ENCODE measurements around the gene ALOX5. TPM values are rescaled to one million over a fixed set of nuclear protein-coding genes. Genes with fewer than 3 reads are reported as not detected.

ALOX5 gene
- total RNA-seq, 1 experiment from 2014 or later = 3.4 TPM

- DNase-seq (ENCODE audit: low spot score) = no peak
- no peaks in the 10 kb centered on the region for H3K36me3 Mint-ChIP-seq
- H3K27me3 Mint-ChIP-seq (ENCODE audit: low read depth) = no peaks in the 10 kb centered on the region
- no peak overlapping the region for H3K27ac Mint-ChIP-seq
- POLR2A ChIA-PET = no interaction called here
- no peaks in the 10 kb centered on the region for H3K4me1 Mint-ChIP-seq
- H3K9me3 Mint-ChIP-seq = no peaks in the 10 kb centered on the region
- no peak for TF ChIP-seq MYBL2 (CRISPR knock-in tag; IDR thresholded peaks at IDR 0.05)
- no peak for TF ChIP-seq ZNF425 (CRISPR knock-in tag; conservative IDR thresholded peaks at IDR 0.05)
- no peak for TF ChIP-seq ZNF232 (CRISPR knock-in tag; IDR thresholded peaks at IDR 0.05)
- no peak for TF ChIP-seq TP53 (CRISPR knock-in tag; IDR thresholded peaks at IDR 0.05)
- no peak for TF ChIP-seq ZNF423 (CRISPR knock-in tag; IDR thresholded peaks at IDR 0.05)
- no peak for TF ChIP-seq ZNF532 (CRISPR knock-in tag; IDR thresholded peaks at IDR 0.05; ENCODE audit: borderline replicate concordance)
- TF ChIP-seq ARID4B (CRISPR knock-in tag; IDR thresholded peaks at IDR 0.05; ENCODE audit: borderline replicate concordance) = no peak
- no peak for TF ChIP-seq NR2C2 (CRISPR knock-in tag; IDR thresholded peaks at IDR 0.05)
- no peak for TF ChIP-seq ZNF121 (CRISPR knock-in tag; IDR thresholded peaks at IDR 0.05)
- TF ChIP-seq ZNF263 (CRISPR knock-in tag; IDR thresholded peaks at IDR 0.05; ENCODE audit: low read depth) = no peak
- TF ChIP-seq ZNF416 (CRISPR knock-in tag; IDR thresholded peaks at IDR 0.05) = no peak
- TF ChIP-seq MLX (CRISPR knock-in tag; IDR thresholded peaks at IDR 0.05) = no peak
- CTCF ChIA-PET = no interaction called here
- H3K4me3 Mint-ChIP-seq = no peak overlapping the region
- ATAC-seq = no peak
These were observed 76.8 kb downstream of the ALOX5 start for GRCh38 chr10:45450866-45451265.

GRCh38 chr10:45451407-45451806 is 77.4 kb downstream of the ALOX5 start:
- H3K4me1 Mint-ChIP-seq = no peaks in the 10 kb centered on the region
- POLR2A ChIA-PET = no interaction called here
- no peaks in the 10 kb centered on the region for H3K27me3 Mint-ChIP-seq (ENCODE audit: low read depth)
- no peak overlapping the region for H3K4me3 Mint-ChIP-seq
- H3K36me3 Mint-ChIP-seq = no peaks in the 10 kb centered on the region
- ATAC-seq = no peak
- no peak for DNase-seq (ENCODE audit: low spot score)
- no peaks in the 10 kb centered on the region for H3K9me3 Mint-ChIP-seq
- H3K27ac Mint-ChIP-seq = no peak overlapping the region
- CTCF ChIA-PET = no interaction called here
- TF ChIP-seq ZMAT4 (CRISPR knock-in tag; IDR thresholded peaks at IDR 0.05) (no peak), MXD4 (CRISPR knock-in tag; IDR thresholded peaks at IDR 0.05; ENCODE audit: borderline replicate concordance) (no peak), ZNF317 (CRISPR knock-in tag; IDR thresholded peaks at IDR 0.05; ENCODE audit: borderline replicate concordance, low read depth) (no peak), CBFB (CRISPR knock-in tag; IDR thresholded peaks at IDR 0.05; ENCODE audit: low read depth) (no peak), ZNF416 (CRISPR knock-in tag; IDR thresholded peaks at IDR 0.05) (no peak), NFATC4 (CRISPR knock-in tag; IDR thresholded peaks at IDR 0.05) (no peak)

Data from WTC11 (cell line).